Activated B cell treated with CpG ODN at 0.5 μM for 24 hours (primary cell): ENCODE measurements around the gene LRIG1. TPM values are rescaled to one million over a fixed set of nuclear protein-coding genes. Genes with fewer than 3 reads are reported as not detected.
A peak's percentile ranks its signal among the peaks of the same experiment; 100 is the strongest.

Experiments
- ATAC-seq: fragments of 200-7000 bp; cut with Tn5 transposase; one replicate; pipeline ENCODE4 v1.10.0; 2021; ENCODE audit warnings: low read depth, mild to moderate bottlenecking, moderate library complexity
- CTCF ChIA-PET: fragments of 350-600 bp; sonication (Branson Sonifier 250); formaldehyde crosslinking; loops from one replicate; lab custom pipeline; 2021; ENCODE audit warnings: antibody characterized with exemption; lab: Charles Lee
- POLR2A ChIA-PET: fragments of 350-600 bp; sonication (Branson Sonifier 250); formaldehyde crosslinking; loops from one replicate; lab custom pipeline; 2021; ENCODE audit warnings: antibody characterized with exemption; lab: Charles Lee
- DNase-seq: peaks from one replicate; pipeline ENCODE4 v3.0.0; 2022
- H3K27ac Mint-ChIP-seq: one replicate; pipeline ENCODE4 v1.8.0; 2020; ENCODE audit warnings: mixed read lengths
- H3K27me3 Mint-ChIP-seq: one replicate; pipeline ENCODE4 v1.8.0; 2021; ENCODE audit warnings: mixed read lengths
- H3K36me3 Mint-ChIP-seq: one replicate; pipeline ENCODE4 v1.8.0; 2021; ENCODE audit warnings: low read depth, mixed read lengths
- H3K4me1 Mint-ChIP-seq: one replicate; pipeline ENCODE4 v1.8.0; 2021; ENCODE audit warnings: mixed read lengths
- H3K4me3 Mint-ChIP-seq: one replicate; pipeline ENCODE4 v1.8.0; 2020; ENCODE audit warnings: mild to moderate bottlenecking, mixed read lengths
- H3K9me3 Mint-ChIP-seq: one replicate; pipeline ENCODE4 v1.8.0; 2020; ENCODE audit warnings: mixed read lengths
- intact Hi-C: fragments of 100-400 bp; cut with micrococcal nuclease; formaldehyde crosslinking; loops from one replicate; pipeline ENCODE4 v1.15.1; 2024
- total RNA-seq: library from RNA; stranded (reverse); gene quantifications from 2 replicates; pipeline ENCODE4 v1.2.3, GENCODE V29; 2022
- TF ChIP-seq, protein P1 (sequence below): fragments of 200-600 bp; IDR thresholded peaks from one replicate; pipeline ENCODE4 v1.8.0; 2022; ENCODE audit warnings: antibody characterized with exemption, mild to moderate bottlenecking

Gene LRIG1
- total RNA-seq, 1 donor from 2014 or later = 9.7 TPM

DNA sequence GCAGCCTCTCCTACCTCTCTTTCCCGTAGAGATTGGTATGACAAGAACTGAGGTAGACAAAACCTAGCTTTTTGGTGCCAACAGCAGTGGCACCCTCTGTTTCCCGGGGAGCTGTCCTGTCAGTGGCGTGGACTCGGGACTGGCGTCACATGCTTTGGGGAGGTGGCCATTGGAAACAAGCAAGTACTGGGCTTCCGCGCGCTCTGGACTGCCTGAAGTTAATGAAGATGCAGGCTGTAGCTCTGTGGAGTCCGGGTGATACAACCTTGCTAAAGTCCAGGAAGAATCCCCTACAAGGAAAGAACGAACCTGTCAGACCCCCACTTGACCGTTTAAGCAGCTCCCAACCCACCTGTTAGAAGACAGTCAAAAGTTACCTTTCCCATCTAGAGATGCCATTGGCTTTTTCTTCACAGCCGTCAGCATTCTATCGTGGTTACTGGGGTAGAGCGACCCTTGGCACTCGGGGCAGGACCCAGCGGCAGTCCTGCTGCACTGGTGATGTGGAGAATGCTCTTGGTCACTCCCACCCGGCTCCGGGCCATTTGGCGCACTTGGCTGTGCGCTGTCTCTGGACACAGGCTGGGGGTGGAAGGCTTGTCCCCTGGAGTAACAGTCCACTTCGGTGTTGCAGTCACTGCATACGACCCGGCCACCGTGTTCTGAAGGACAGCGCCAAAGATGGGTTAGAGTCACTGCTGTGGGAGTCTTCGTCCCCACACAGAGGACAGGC lies 120.5 kb downstream of the LRIG1 start:
- Mint-ChIP-seq H3K9me3 (no peaks in the 10 kb centered on the region), H3K27me3 (no peaks in the 10 kb centered on the region), H3K36me3 (peaks cover 94% of the 10 kb centered on the region), H3K4me1 (peaks cover 4% of the 10 kb centered on the region), H3K4me3 (no peak overlapping the region), H3K27ac (no peak overlapping the region)
- POLR2A ChIA-PET = no interaction called here
- TF ChIP-seq, protein P1, sequence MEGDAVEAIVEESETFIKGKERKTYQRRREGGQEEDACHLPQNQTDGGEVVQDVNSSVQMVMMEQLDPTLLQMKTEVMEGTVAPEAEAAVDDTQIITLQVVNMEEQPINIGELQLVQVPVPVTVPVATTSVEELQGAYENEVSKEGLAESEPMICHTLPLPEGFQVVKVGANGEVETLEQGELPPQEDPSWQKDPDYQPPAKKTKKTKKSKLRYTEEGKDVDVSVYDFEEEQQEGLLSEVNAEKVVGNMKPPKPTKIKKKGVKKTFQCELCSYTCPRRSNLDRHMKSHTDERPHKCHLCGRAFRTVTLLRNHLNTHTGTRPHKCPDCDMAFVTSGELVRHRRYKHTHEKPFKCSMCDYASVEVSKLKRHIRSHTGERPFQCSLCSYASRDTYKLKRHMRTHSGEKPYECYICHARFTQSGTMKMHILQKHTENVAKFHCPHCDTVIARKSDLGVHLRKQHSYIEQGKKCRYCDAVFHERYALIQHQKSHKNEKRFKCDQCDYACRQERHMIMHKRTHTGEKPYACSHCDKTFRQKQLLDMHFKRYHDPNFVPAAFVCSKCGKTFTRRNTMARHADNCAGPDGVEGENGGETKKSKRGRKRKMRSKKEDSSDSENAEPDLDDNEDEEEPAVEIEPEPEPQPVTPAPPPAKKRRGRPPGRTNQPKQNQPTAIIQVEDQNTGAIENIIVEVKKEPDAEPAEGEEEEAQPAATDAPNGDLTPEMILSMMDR = no peak
- intact Hi-C loops = loop anchor here (10.0 kb wide), 1 partner anchor 1274 kb away; the partner anchor contains the start of gene SUCLG2
- no peak for ATAC-seq
- DNase-seq = no peak
- CTCF ChIA-PET = no interaction called here

DNA sequence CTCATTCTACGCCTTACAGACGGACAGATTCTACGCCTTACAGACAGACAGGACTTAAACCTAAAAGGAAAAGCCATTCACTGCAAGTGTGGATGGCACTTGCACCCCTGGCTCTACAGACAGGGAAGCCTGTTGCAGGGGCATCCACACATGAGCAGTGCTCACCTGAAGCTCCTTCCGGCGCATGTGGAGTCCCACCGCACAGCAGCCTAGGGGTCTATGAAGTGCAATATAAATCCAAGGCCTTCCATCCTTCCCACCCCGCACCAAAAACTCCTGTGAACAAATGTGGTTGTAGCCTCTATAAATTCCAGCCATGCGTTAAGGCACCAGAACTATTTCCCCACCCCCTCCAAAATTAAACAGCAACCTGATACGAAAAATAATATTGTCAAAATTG lies 121.3 kb downstream of the LRIG1 start:
- ATAC-seq (no peak), DNase-seq (no peak)
- intact Hi-C loops = no loop called here
- Mint-ChIP-seq H3K4me1 (peaks cover 3% of the 10 kb centered on the region), H3K27ac (no peak overlapping the region), H3K4me3 (no peak overlapping the region), H3K27me3 (no peaks in the 10 kb centered on the region), H3K9me3 (no peaks in the 10 kb centered on the region), H3K36me3 (peaks cover 91% of the 10 kb centered on the region)
- CTCF ChIA-PET = interaction anchor here (1.6 kb wide), 1 partner anchor 7 kb away, joined by 5 read pairs; no protein-coding TSS in a partner anchor
- TF ChIP-seq, protein P1 = no peak
- POLR2A ChIA-PET = no interaction called here

DNA sequence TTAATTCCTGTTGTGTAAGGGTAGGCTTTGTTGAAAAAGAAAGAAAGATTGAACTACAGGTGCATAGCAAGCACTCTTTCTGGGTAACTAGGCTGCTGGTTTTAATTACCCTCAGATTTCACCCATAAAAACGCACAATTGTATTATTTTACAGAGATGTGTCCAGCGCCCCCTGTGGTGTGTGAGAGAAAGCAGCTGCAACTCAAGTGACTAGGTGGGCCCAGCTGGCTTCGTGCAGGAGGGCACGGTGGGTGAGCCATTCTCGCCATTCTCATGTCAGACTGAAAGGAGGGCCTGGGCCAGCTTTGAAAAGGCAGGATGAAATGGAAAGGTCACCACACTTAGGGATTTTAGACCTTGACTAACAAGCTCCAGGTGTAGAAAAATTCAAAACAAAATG lies 122.6 kb downstream of the LRIG1 start:
- Mint-ChIP-seq H3K4me3 (no peak overlapping the region), H3K4me1 (no peaks in the 10 kb centered on the region), H3K9me3 (no peaks in the 10 kb centered on the region), H3K27ac (peak overlapping the region; percentile 59), H3K36me3 (peaks cover 87% of the 10 kb centered on the region), H3K27me3 (no peaks in the 10 kb centered on the region)
- no peak for DNase-seq
- intact Hi-C loops = no loop called here
- TF ChIP-seq, protein P1 = no peak
- CTCF ChIA-PET = interaction anchor here (0.7 to 1.6 kb wide), 8 partner anchors 9 to 124 kb away, joined by 3 to 5 read pairs (median 4); no protein-coding TSS in a partner anchor
- POLR2A ChIA-PET = no interaction called here
- ATAC-seq = peak; percentile 42

DNA sequence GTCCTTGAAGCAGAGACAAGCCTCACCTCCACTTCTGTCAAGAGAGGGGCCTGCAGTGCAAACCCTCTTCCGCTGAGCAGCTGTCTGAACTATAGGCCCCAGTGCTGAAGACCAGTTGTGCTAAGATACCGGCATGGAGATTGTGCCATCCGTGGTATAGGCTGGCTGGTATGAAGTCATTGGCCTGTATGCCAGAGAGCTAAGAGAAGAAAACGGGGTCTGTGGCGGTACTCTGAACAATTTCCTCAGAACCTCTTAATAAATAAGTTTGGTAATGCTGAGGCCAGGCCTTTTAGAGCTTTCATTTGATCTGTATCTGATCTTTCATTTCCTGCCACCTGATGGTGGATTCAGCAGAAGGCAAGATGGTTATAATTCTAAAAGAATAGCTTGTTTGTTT lies 123.0 kb downstream of the LRIG1 start:
- POLR2A ChIA-PET = no interaction called here
- DNase-seq (no peak), ATAC-seq (no peak)
- Mint-ChIP-seq H3K36me3 (peaks cover 87% of the 10 kb centered on the region), H3K27me3 (no peaks in the 10 kb centered on the region), H3K9me3 (no peaks in the 10 kb centered on the region), H3K4me3 (no peak overlapping the region), H3K4me1 (no peaks in the 10 kb centered on the region), H3K27ac (peak overlapping the region; percentile 59)
- TF ChIP-seq, protein P1 = no peak
- CTCF ChIA-PET = interaction anchor here (0.9 to 1.6 kb wide), 5 partner anchors 9 to 124 kb away, joined by 3 to 5 read pairs (median 4); no protein-coding TSS in a partner anchor
- intact Hi-C loops = no loop called here

DNA sequence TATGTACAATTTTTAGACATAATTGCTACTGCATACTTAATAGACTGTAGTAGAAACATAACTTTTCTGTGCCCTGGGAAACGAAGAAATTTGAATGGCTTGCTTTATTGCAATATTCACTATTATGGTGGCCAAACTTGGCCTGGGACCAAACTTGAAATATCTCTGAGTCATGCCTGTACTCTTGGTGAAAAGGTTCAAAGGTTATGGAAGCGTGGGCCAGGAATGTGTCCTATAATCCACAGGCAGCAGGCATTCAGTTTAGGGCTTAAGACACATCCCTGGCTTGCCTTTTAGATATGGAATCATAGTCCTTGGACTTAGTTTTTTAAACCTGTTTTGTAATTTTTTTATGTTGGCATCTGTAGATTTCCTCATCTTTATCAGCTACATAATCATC lies 124.3 kb downstream of the LRIG1 start:
- ATAC-seq (no peak), DNase-seq (no peak)
- TF ChIP-seq, protein P1 = no peak
- Mint-ChIP-seq H3K36me3 (peaks cover 84% of the 10 kb centered on the region), H3K4me3 (no peak overlapping the region), H3K9me3 (no peaks in the 10 kb centered on the region), H3K27ac (no peak overlapping the region), H3K27me3 (no peaks in the 10 kb centered on the region), H3K4me1 (no peaks in the 10 kb centered on the region)
- ChIA-PET POLR2A (no interaction called here), CTCF (no interaction called here)
- intact Hi-C loops = no loop called here
